Tibial nerve (tissue), 4 donors: ENCODE data around the gene TTC24.

ENCODE experiments used
- EP300 ChIP-seq, 2 donors: sonication (generic); formaldehyde crosslinking; IDR thresholded peaks; one replicate each; pipeline ENCODE4 v1.6.1; 2017; ENCODE audit warnings: antibody characterized with exemption in 2 of 2, mild to moderate bottlenecking in 1 of 2
- POLR2A ChIP-seq, 2 donors: fragments of 450-650 bp; IDR thresholded peaks; one replicate each; pipeline ENCODE4 v1.6.1; 2017; ENCODE audit warnings: antibody characterized with exemption in 2 of 2, mild to moderate bottlenecking in 2 of 2, moderate library complexity in 2 of 2
- TF ChIP-seq, protein P1 (sequence below), 5 experiments: fragments of 200-600 bp in 3 of 5; fragments of 450-650 bp in 2 of 5; sonication (generic) in 3 of 5; IDR thresholded peaks; one replicate each; pipeline ENCODE4 v1.5.1; 2016 to 2019; ENCODE audit warnings: antibody characterized with exemption in 5 of 5, mild to moderate bottlenecking in 3 of 5, moderate library complexity in 2 of 5

DNA sequence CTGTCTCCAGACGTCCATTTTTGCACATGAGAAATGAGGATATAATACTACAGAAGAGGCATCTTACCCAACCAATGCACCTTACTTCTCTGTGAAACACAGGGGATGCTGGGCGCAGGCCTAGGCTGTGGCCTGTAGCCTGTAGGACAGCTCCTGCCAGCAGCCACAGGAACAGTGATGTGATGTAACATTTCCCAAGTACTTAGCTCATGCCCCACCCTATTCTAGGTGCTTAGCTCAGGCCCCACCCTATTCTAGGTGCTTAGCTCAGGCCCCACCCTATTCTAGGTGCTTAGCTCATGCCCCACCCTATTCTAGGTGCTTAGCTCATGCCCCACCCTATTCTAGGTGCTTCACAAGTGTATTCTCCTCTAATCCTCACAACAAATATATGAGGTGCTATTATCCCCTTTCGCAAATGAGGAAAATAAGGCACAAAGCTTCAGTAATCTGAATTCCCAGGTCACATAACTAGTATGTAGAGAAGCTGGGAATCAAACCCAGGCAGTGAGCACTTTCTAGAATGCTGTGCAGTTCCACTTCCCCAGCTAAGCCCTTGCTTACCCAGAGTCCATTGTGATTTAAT is 7.5 kb downstream of the TTC24 start:
- TF ChIP-seq, protein P1, sequence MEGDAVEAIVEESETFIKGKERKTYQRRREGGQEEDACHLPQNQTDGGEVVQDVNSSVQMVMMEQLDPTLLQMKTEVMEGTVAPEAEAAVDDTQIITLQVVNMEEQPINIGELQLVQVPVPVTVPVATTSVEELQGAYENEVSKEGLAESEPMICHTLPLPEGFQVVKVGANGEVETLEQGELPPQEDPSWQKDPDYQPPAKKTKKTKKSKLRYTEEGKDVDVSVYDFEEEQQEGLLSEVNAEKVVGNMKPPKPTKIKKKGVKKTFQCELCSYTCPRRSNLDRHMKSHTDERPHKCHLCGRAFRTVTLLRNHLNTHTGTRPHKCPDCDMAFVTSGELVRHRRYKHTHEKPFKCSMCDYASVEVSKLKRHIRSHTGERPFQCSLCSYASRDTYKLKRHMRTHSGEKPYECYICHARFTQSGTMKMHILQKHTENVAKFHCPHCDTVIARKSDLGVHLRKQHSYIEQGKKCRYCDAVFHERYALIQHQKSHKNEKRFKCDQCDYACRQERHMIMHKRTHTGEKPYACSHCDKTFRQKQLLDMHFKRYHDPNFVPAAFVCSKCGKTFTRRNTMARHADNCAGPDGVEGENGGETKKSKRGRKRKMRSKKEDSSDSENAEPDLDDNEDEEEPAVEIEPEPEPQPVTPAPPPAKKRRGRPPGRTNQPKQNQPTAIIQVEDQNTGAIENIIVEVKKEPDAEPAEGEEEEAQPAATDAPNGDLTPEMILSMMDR (IDR thresholded peaks at IDR 0.05): no peak
- TF ChIP-seq EP300 (IDR thresholded peaks at IDR 0.05): no peak
- TF ChIP-seq POLR2A (IDR thresholded peaks at IDR 0.05): no peak
